K562 (cell line): Measurements from ENCODE around the gene ZNF552. TPM values are rescaled to one million over a fixed set of nuclear protein-coding genes. Genes with fewer than 3 reads are reported as not detected.

Experiments used
- ATF7 ChIP-seq: fragments of 450-650 bp; IDR thresholded peaks from 2 replicates; pipeline ENCODE4 v1.7.1; 2014; ENCODE audit warnings: mild to moderate bottlenecking, moderate library complexity
- BDP1 ChIP-seq: IDR thresholded peaks from 3 replicates; pipeline ENCODE4 v1.6.1; 2011; ENCODE audit not compliant: insufficient read length, insufficient read depth
- BMI1 ChIP-seq: fragments of 150-350 bp; IDR thresholded peaks from 2 replicates; pipeline ENCODE4 v1.6.1; 2014; ENCODE audit warnings: low read length
- CREM ChIP-seq: IDR thresholded peaks from 2 replicates; pipeline ENCODE4 v1.6.1; 2014; ENCODE audit warnings: antibody characterized with exemption, low read depth
- CXXC5 ChIP-seq: fragments of 250-450 bp; sonication (Bioruptor Pico); IDR thresholded peaks from 2 replicates; pipeline ENCODE4 v1.8.0; 2022; ENCODE audit warnings: inconsistent platforms, mild to moderate bottlenecking, moderate library complexity
- EP300 ChIP-seq: IDR thresholded peaks from 2 replicates; pipeline ENCODE4 v1.6.1; 2012; ENCODE audit warnings: low read length, improper control_type of control experiment
- EWSR1 ChIP-seq: fragments of 450-650 bp; IDR thresholded peaks from 2 replicates; pipeline ENCODE4 v1.6.1; 2018; ENCODE audit warnings: borderline replicate concordance, mild to moderate bottlenecking, low read depth, moderate library complexity; ENCODE audit not compliant: partially characterized antibody
- EZH2 ChIP-seq: IDR thresholded peaks from 2 replicates; pipeline ENCODE4 v1.6.1; 2012; ENCODE audit warnings: low read depth, mild to moderate bottlenecking, inconsistent platforms, low read length, borderline replicate concordance
- FIP1L1 ChIP-seq: fragments of 200-400 bp; formaldehyde crosslinking; IDR thresholded peaks from 2 replicates; pipeline ENCODE4 v1.6.1; 2018; ENCODE audit warnings: mild to moderate bottlenecking, low read depth, low read length; ENCODE audit not compliant: poor library complexity, severe bottlenecking
- FOXK2 ChIP-seq, 2 experiments: fragments of 450-650 bp; IDR thresholded peaks in 1 of 2; conservative IDR thresholded peaks in 1 of 2; 2 replicates each; pipeline ENCODE4 v1.6.1; 2016; ENCODE audit warnings: low read depth in 2 of 2, mild to moderate bottlenecking in 1 of 2
- HCFC1 ChIP-seq: IDR thresholded peaks from 2 replicates; pipeline ENCODE4 v1.6.1; 2012; ENCODE audit warnings: low read depth, low read length, improper control_type of control experiment
- HMBOX1 ChIP-seq: sonication (generic); IDR thresholded peaks from 2 replicates; pipeline ENCODE4 v1.6.1; 2016
- HNRNPH1 ChIP-seq: fragments of 200-400 bp; formaldehyde crosslinking; optimal IDR thresholded peaks from 2 replicates; pipeline ENCODE3; 2017; ENCODE audit warnings: low read depth, mild to moderate bottlenecking, low read length, moderate library complexity
- HNRNPUL1 ChIP-seq: fragments of 200-400 bp; formaldehyde crosslinking; IDR thresholded peaks from 2 replicates; pipeline ENCODE4 v1.6.1; 2017; ENCODE audit warnings: low read length
- HOXB6 ChIP-seq: fragments of 250-450 bp; sonication (Bioruptor Pico); IDR thresholded peaks from 2 replicates; pipeline ENCODE4 v1.5.1; 2022; ENCODE audit warnings: mild to moderate bottlenecking, borderline replicate concordance
- KDM4B ChIP-seq, 2 experiments: fragments of 450-650 bp in 1 of 2; sonication (generic) in 1 of 2; IDR thresholded peaks; 2 replicates each; pipeline ENCODE4 v1.6.1; 2016 to 2017; ENCODE audit warnings: borderline replicate concordance in 2 of 2, antibody characterized with exemption in 1 of 2, low read depth in 1 of 2, mild to moderate bottlenecking in 1 of 2
- MEIS2 ChIP-seq: fragments of 450-650 bp; IDR thresholded peaks from 2 replicates; pipeline ENCODE4 v1.6.1; 2014; ENCODE audit warnings: mild to moderate bottlenecking; ENCODE audit not compliant: partially characterized antibody
- NEUROD1 ChIP-seq: fragments of 150-350 bp; IDR thresholded peaks from 2 replicates; pipeline ENCODE4 v1.6.1; 2014; ENCODE audit warnings: borderline replicate concordance, low read length, low read depth; ENCODE audit not compliant: partially characterized antibody
- TFAM ChIP-seq: fragments of 250-450 bp; sonication (Bioruptor Pico); conservative IDR thresholded peaks from 2 replicates; pipeline ENCODE4 v1.5.0; 2021; ENCODE audit warnings: mild to moderate bottlenecking, moderate library complexity
- TRIM25 ChIP-seq: fragments of 450-650 bp; IDR thresholded peaks from 2 replicates; pipeline ENCODE4 v1.7.0; 2016; ENCODE audit warnings: borderline replicate concordance
- ZNF143 ChIP-seq: sonication (generic); formaldehyde crosslinking; IDR thresholded peaks from 2 replicates; pipeline ENCODE4 v1.9.0; 2022; ENCODE audit warnings: mild to moderate bottlenecking, missing genetic modification reagents
- ZNF146 ChIP-seq: IDR thresholded peaks from one replicate; pipeline ENCODE4 v1.6.1; 2018; ENCODE audit warnings: missing compliant biosample characterization; ENCODE audit not compliant: unreplicated experiment
- polyA plus RNA-seq, 8 experiments: library from polyadenylated mRNA; depleted of rRNA in 4 of 8; stranded (reverse) in 5 of 8; unstranded in 3 of 8; fragments of >200 nt; fragmentation: Nextera tagmentation in 2 of 8; fragmentation: Illumina TruSeq in 1 of 8; extraction: Ambion mirVana in 2 of 8; extraction: Trizol in 1 of 8; gene quantifications; 2 replicates each; pipeline versions ENCODE4 v1.2.1 to v1.2.3, GENCODE V29; 2011 to 2014; ENCODE audit warnings: inconsistent platforms in 1 of 8, missing spikeins in 1 of 8
- total RNA-seq, 7 experiments: library from RNA; depleted of rRNA in 6 of 7; stranded (reverse); fragments of >200 nt in 6 of 7; fragmentation: Illumina TruSeq in 2 of 7; extraction: Trizol in 2 of 7; gene quantifications; 2 replicates each; pipeline versions ENCODE4 v1.2.1 to v1.2.3, GENCODE V29; 2011 to 2021; ENCODE audit warnings: low replicate concordance in 1 of 7
- TF ChIP-seq, protein P1 (sequence below), 2 experiments: fragments of 250-450 bp in 1 of 2; fragments of 450-650 bp in 1 of 2; sonication (Bioruptor Pico) in 1 of 2; IDR thresholded peaks; 2 replicates each; pipeline versions ENCODE4 v1.6.1 to v1.8.0; 2016 to 2021; ENCODE audit warnings: mild to moderate bottlenecking in 2 of 2, moderate library complexity in 2 of 2, missing compliant biosample characterization in 1 of 2, missing genetic modification characterization in 1 of 2
- TF ChIP-seq, protein P2 (sequence below): sonication (generic); formaldehyde crosslinking; IDR thresholded peaks from 2 replicates; pipeline ENCODE4 v1.8.0; 2022; ENCODE audit warnings: mild to moderate bottlenecking, missing genetic modification reagents

ZNF552 gene
- total and polyA plus RNA-seq, 9 of the 15 experiments (the other 6 are each of a cell fraction or from before 2014, with no cell fraction given): 4.4 to 12.4 (median 8.5) TPM

GRCh38 chr19:57819475-57820148, 4.9 kb upstream of the ZNF552 start (continued):
- TF ChIP-seq HNRNPUL1 (no peak), HNRNPH1 (no peak), EP300 (no peak), FIP1L1 (no peak), HMBOX1 (no peak), CXXC5 (peak; percentile 85), BMI1 (no peak), ZNF146 (CRISPR knock-in tag) (no peak), HCFC1 (peak; percentile 76), MEIS2 (peak; percentile 16), ATF7 (peak; percentile 84), KDM4B (IDR thresholded peaks at IDR 0.05; ENCODE audit: borderline replicate concordance in 2 of 2, low read depth in 1 of 2) (peak in 1 of 2 experiments; percentile 51; a peak in 1 of 4 replicates), EWSR1 (no peak), HOXB6 (CRISPR knock-in tag) (no peak), CREM (peak; percentile 76), BDP1 (no peak), NEUROD1 (peak; percentile 26), ZNF143 (CRISPR knock-in tag) (no peak), FOXK2 (conservative IDR thresholded peaks at IDR 0.05 in 1 of 2, IDR thresholded peaks at IDR 0.05 in 1 of 2; ENCODE audit: low read depth in 2 of 2) (peak; percentile 48 to 67; a peak in 3 of 4 replicates), TRIM25 (no peak), TFAM (CRISPR knock-in tag) (no peak), EZH2 (no peak)
- TF ChIP-seq, protein P1, sequence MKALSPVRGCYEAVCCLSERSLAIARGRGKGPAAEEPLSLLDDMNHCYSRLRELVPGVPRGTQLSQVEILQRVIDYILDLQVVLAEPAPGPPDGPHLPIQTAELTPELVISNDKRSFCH (CRISPR knock-in tag; IDR thresholded peaks at IDR 0.05): no peak
- TF ChIP-seq, protein P1 (tag; IDR thresholded peaks at IDR 0.05): no peak
- TF ChIP-seq, protein P2, sequence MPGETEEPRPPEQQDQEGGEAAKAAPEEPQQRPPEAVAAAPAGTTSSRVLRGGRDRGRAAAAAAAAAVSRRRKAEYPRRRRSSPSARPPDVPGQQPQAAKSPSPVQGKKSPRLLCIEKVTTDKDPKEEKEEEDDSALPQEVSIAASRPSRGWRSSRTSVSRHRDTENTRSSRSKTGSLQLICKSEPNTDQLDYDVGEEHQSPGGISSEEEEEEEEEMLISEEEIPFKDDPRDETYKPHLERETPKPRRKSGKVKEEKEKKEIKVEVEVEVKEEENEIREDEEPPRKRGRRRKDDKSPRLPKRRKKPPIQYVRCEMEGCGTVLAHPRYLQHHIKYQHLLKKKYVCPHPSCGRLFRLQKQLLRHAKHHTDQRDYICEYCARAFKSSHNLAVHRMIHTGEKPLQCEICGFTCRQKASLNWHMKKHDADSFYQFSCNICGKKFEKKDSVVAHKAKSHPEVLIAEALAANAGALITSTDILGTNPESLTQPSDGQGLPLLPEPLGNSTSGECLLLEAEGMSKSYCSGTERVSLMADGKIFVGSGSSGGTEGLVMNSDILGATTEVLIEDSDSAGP: no peak
